OCI-LY7 (cell line): ENCODE measurements around the gene HBQ1.

Experiments
- CTCF ChIP-seq: fragments of 200-600 bp; sonication (generic); conservative IDR thresholded peaks from 2 replicates; pipeline ENCODE4 v1.5.1; 2014; ENCODE audit warnings: mild to moderate bottlenecking, antibody characterized with exemption, low read length, moderate library complexity, mixed read lengths
- EZH2phosphoT487 ChIP-seq: fragments of 200-600 bp; sonication (generic); IDR thresholded peaks from 2 replicates; pipeline ENCODE4 v1.6.1; 2018; ENCODE audit warnings: low read depth, borderline replicate concordance, mild to moderate bottlenecking, mixed run types, antibody characterized with exemption, low read length, moderate library complexity, mixed read lengths

GRCh38 chr16:167122-167690 lies 13.1 kb upstream of the HBQ1 start:
- TF ChIP-seq CTCF (no peak), EZH2phosphoT487 (no peak)
